ENCODE measurements around the gene DYNC1LI2.
"Not testable (repeated sequence)": the region's sequence is repeated elsewhere in the genome, so short reads cannot be mapped to it uniquely, and the experiment has no call there.

- TF ChIP-seq CTCF (IDR thresholded peaks at IDR 0.05; ENCODE audit: low read depth, low read length); POLR2A (IDR thresholded peaks at IDR 0.05; ENCODE audit: extremely low read depth, insufficient read length); MAX (IDR thresholded peaks at IDR 0.05; ENCODE audit: low read depth, low read length): not testable (repeated sequence)
Measured at GRCh38 chr16:66793984-66794383, 42.6 kb upstream of the DYNC1LI2 start.
